ENCODE results near the gene TBC1D10B.

The TBC1D10B gene

GRCh38 chr16:30375864-30376263, 5.6 kb upstream of the TBC1D10B start:
- FAIRE-seq (no peak), DNase-seq (ENCODE audit: insufficient read length, low spot score) (no peak)

GRCh38 chr16:30374538-30374937, 4.2 kb upstream of the TBC1D10B start, which contains the start of gene MYL11:
TSS of gene MYL11 (plus strand) at chr16:30374802. CDS start at chr16:30374858, 56 bp downstream.
- no peak for FAIRE-seq
- no peak for DNase-seq (ENCODE audit: insufficient read length, low spot score)

DNA sequence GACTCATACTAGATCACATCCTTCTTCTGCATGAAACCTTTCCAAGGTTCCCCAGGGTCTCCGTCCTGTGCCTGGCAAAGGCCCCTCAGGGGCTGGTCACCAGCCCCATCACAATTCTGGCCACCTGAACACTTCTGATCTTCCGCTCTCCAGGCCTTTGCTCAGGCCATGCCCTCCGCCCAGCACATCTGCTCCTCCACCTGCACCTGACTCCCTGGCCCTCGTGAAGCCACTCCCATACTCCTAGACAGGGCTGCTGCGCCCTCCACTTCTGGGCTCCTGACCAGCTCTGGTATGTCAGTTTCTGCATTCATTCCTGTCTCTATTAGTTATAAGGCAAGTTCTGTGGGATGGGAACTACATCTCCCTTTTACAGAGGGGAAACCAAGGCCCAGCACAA, 2.4 kb upstream of the TBC1D10B start:
- no peak for DNase-seq (ENCODE audit: insufficient read length, low spot score)
- no peak for FAIRE-seq

GRCh38 chr16:30372038-30372712, 1.9 kb upstream of the TBC1D10B start:
- no peak for FAIRE-seq

GRCh38 chr16:30371248-30371816, 1.0 kb upstream of the TBC1D10B start:
- no peak for DNase-seq (ENCODE audit: insufficient read length, low spot score)
- FAIRE-seq = no peak

More at GRCh38 chr16:30372038-30372712, 1.9 kb upstream of the TBC1D10B start:
- no peak for DNase-seq (ENCODE audit: insufficient read length, low spot score)

GRCh38 chr16:30369938-30370455, 297 bp downstream of the TBC1D10B start:
- no peak for DNase-seq (ENCODE audit: insufficient read length, low spot score)
- FAIRE-seq = no peak

GRCh38 chr16:30369091-30369937, 980 bp downstream of the TBC1D10B start:
- DNase-seq (ENCODE audit: insufficient read length, low spot score) (no peak), FAIRE-seq (peak; percentile 31)

GRCh38 chr16:30368792-30369090, 1.6 kb downstream of the TBC1D10B start:
- DNase-seq (ENCODE audit: insufficient read length, low spot score) (no peak), FAIRE-seq (no peak)

DNA sequence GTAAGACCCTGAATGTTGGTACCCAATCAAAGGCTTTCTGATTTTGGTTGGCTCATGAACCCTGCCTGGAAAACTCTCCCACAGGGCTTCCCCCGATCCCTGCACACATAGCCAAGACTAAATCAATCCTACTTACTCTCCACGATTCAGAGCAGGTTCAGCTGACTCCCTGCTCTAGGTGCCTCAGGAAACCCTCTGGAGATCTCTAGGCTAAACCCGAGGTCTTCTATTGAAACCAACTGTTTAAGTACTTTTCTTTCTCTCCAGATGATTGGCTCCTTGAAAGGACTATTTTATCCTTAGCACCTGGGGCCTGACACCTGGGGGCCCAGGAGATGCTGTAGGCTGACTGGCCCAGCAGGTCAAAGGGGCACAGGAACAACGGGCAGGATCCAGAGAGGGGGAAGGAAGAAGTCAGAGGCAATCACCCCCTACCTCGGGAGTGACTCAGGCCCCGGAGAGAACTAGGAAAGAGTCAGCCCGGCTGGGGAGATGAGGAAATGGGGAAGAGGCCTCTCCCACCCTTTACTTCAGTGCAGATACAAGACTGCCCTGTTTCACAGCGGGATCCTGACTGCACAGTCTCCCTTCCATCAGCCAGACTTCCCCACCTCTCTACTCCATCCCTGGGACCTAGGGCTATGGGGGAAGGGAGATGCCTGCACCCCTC, 2.0 kb downstream of the TBC1D10B start:
- FAIRE-seq (no peak), DNase-seq (ENCODE audit: insufficient read length, low spot score) (no peak)

GRCh38 chr16:30367349-30368009, 2.8 kb downstream of the TBC1D10B start:
- DNase-seq (ENCODE audit: insufficient read length, low spot score) (no peak), FAIRE-seq (no peak)

GRCh38 chr16:30366511-30366910, 3.8 kb downstream of the TBC1D10B start:
- FAIRE-seq (no peak), DNase-seq (ENCODE audit: insufficient read length, low spot score) (no peak)

DNA sequence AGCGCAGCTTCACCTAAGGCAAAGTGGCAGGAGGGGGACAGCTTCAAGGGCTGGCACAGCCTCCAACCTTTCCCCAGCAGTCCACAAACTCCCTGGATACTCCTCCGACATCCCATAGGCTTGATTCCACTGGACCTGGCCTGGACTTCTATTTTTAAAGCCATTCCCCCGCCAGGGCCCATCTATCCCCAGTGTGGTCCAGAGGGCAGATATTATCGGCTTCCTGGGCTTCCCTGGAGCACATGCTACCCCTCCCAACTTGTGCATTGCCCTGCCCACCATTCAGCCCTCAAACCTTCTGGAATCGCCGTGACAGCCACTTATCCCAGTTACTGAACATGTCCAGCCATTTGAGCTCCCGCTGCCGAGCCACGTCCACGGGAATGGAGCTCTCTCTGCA, 5.1 kb downstream of the TBC1D10B start:
- DNase-seq (ENCODE audit: insufficient read length, low spot score) (no peak), FAIRE-seq (no peak)

DNA sequence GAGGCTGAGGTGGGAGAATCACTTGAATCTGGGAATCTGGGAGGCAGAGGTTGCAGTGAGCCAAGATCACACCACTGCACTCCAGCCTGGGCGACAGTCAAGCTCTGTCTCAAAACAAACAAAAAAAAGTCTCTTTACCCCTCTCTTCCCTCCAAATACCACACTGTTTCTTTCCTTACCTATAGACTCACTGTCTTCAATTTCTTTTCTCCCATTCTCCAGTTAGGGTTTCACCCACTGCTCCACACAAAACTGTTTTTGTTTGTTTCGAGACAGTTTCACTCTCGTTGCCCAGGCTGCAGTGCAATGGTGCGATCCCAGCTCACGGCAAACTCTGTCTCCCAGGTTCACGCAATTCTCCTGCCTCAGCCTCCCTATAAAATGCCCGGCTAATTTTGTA, 9.1 kb downstream of the TBC1D10B start:
- no peak for FAIRE-seq
- no peak for DNase-seq (ENCODE audit: insufficient read length, low spot score)

DNA sequence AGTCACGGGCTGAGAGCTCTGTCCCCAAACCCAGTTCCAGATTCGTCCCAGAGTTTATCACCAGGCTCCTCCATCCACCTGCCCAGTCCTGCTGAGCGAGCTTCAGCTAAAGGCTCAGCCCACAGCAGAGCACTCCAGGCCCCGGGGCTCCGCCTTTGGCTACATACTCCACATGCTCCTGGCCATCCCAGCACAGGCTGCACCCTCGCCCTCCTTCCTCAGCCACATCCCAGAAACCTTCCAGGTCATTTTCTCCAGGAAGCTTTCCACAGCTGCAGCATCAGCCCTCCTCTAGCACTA, 10.5 kb downstream of the TBC1D10B start:
- FAIRE-seq (no peak), DNase-seq (ENCODE audit: insufficient read length, low spot score) (no peak)

DNA sequence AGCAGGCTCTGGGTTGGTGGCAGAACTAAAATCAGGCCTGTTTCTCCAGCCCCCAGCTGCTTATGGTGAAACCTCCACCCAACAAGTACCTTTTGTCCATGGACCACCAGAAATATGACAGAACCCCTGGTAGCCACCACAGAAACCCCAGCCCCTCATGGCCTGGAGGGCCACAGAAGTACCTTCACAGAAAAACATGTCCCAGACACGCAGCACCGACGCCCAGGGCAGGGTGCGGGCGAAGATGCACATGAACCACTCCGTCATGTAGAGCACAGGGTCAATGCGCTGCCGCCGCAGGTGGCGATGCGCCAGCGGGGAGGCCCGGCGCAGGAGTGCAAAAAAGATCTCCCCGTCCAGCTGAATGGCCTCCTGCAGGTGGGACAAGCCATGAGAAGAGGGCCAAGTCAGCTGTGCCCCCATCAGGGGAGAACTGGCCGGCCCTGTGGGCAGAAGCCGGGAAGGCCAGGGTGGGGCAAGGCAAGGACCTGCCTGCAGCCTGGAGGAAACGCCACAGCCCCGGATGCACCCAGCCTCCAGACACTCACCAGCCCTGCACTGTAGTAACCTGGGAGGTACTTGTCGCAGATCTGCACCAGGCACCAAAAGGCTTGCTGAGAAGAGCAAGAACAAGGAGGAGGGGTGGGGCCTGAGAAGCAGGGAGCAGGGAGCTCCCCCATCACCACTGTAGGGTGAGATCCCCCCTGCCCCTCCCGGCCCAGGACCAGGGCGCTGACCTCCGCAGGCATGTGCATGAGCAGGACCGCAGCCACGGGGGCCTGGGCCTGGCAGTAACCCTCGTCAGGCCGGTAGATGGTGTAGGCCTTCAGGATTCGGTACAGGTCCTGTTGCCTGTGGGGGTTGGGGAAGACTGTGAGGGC, 11.1 kb downstream of the TBC1D10B start:
- FAIRE-seq (no peak), DNase-seq (ENCODE audit: insufficient read length, low spot score) (no peak)

DNA sequence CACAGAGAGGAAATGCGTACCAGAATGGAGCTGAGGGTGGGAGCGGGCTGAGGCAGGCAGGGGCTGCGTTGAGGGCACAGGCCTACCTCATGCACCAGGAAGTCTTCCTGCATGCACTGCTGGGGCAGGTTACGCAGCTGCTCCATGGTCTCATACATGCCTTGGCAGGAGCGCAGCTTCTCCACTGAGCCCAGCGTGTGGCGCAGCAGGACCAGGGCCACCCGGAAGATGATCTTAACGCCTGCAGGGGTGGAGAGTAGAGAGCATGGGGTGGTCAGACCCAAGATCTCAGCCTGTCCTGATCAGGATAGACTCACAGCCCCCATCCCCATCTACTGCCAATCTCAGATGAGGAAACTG, 11.7 kb downstream of the TBC1D10B start:
- no peak for FAIRE-seq
- DNase-seq (ENCODE audit: insufficient read length, low spot score) = no peak

- FAIRE-seq (no peak), DNase-seq (ENCODE audit: insufficient read length, low spot score) (no peak)
These were observed 12.3 kb downstream of the TBC1D10B start for GRCh38 chr16:30357715-30358576.

- no peak for DNase-seq (ENCODE audit: insufficient read length, low spot score)
- no peak for FAIRE-seq
These were observed 13.1 kb downstream of the TBC1D10B start for GRCh38 chr16:30357085-30357714.
